Thoracic aorta (tissue), 2 donors: ENCODE data around the gene GCK. TPM values are rescaled to one million over a fixed set of nuclear protein-coding genes. Genes with fewer than 3 reads are reported as not detected.

Experiments
- ATAC-seq: fragments of 150-250 bp; one replicate; pipeline ENCODE4 v1.8.0; 2017; ENCODE audit warnings: low read depth; ENCODE audit not compliant: insufficient number of reproducible peaks, low FRiP score
- DNase-seq: peaks from one replicate; pipeline ENCODE4 v3.0.0-alpha.2; 2020; ENCODE audit warnings: low spot score
- H3K27ac ChIP-seq, 2 donors: fragments of 200-600 bp; sonication (generic); 1 replicate in 1 of 2; 2 replicates in 1 of 2; pipeline ENCODE4 v1.5.1; 2016; ENCODE audit warnings: mild to moderate bottlenecking in 2 of 2, moderate library complexity in 2 of 2
- H3K27me3 ChIP-seq: fragments of 200-600 bp; sonication (generic); replicated peaks from 2 replicates; pipeline ENCODE4 v1.6.0; 2016; ENCODE audit warnings: mild to moderate bottlenecking; ENCODE audit not compliant: insufficient read depth
- H3K36me3 ChIP-seq: fragments of 200-600 bp; sonication (generic); one replicate; pipeline ENCODE4 v1.5.1; 2016
- H3K4me1 ChIP-seq, 2 donors: fragments of 200-600 bp; sonication (generic); 1 replicate in 1 of 2; 2 replicates in 1 of 2; pipeline versions ENCODE4 v1.5.1 to v1.6.0; 2016; ENCODE audit warnings: low read depth in 2 of 2, mild to moderate bottlenecking in 1 of 2; ENCODE audit not compliant: control insufficient read depth in 1 of 2
- H3K4me3 ChIP-seq: fragments of 200-600 bp; sonication (generic); 2 replicates; pipeline ENCODE4 v1.5.1; 2016; ENCODE audit warnings: mild to moderate bottlenecking
- H3K9me3 ChIP-seq: fragments of 200-600 bp; sonication (generic); 2 replicates; pipeline ENCODE4 v1.5.1; 2016
- CTCF ChIP-seq: fragments of 200-600 bp; sonication (generic); IDR thresholded peaks from one replicate; pipeline ENCODE4 v1.5.1; 2019; ENCODE audit warnings: antibody characterized with exemption
- total RNA-seq, 2 donors: library from RNA; depleted of rRNA; stranded (reverse); fragments of >200 nt; gene quantifications; one replicate each; pipeline versions ENCODE4 v1.1.0 to v1.2.3, GENCODE V29; 2016

GCK gene
- total RNA-seq, 2 donors from 2014 or later = 1.6 to 2.3 TPM

GRCh38 chr7:44159824-44160630 is 29.2 kb downstream of the GCK start:
- Histone ChIP-seq H3K27ac (no peak overlapping the region), H3K4me1 (no peaks in the 10 kb centered on the region), H3K36me3 (no peaks in the 10 kb centered on the region), H3K4me3 (no peak overlapping the region), H3K27me3 (no peaks in the 10 kb centered on the region), H3K9me3 (no peaks in the 10 kb centered on the region)
- ATAC-seq = no peak
- TF ChIP-seq CTCF = no peak
- no peak for DNase-seq

GRCh38 chr7:44158873-44159631 is 30.2 kb downstream of the GCK start:
- Histone ChIP-seq H3K4me1 (no peaks in the 10 kb centered on the region), H3K36me3 (no peaks in the 10 kb centered on the region), H3K27me3 (no peaks in the 10 kb centered on the region), H3K9me3 (no peaks in the 10 kb centered on the region), H3K4me3 (no peak overlapping the region), H3K27ac (no peak overlapping the region)
- no peak for TF ChIP-seq CTCF
- no peak for ATAC-seq
- DNase-seq = no peak

DNA sequence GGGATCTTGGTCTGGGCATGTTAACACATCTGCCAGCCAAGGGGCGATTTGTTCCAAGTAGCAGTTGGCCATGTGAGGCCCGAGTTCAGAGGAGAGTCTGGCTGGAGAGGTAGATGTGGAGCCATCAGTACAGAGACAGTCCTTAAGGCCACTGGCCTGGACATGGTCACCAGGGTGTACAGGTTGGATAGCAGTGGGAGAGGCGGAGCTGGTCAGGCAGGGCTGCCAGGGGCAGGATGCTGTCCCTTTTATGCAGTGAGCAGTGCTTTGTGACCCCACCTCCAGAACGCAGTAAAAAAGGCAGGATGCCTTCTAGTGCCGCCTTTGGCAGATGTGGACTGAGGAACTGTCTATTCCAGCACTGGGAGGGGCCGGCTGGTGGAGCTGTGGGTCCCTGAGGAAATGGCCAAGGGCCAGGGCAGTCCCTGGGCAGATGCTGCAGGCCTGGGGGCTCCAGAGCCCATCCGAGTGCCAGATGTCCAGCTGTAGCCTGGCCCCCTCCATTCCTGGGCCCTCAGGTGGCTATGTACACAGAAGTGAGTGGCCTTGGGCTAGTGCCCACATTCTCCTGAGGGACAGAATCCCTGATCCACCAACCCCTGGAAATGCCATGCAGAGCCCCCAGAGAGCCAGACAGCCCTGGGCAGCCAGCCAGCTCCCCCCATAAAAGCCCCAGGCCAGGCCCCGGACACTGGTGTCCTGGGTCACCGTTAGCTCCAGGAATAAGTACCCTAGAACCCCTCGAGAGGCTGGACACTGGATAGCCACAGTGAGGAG is 31.0 kb downstream of the GCK start:
- Histone ChIP-seq H3K27me3 (no peaks in the 10 kb centered on the region), H3K36me3 (no peaks in the 10 kb centered on the region), H3K27ac (no peak overlapping the region), H3K4me1 (no peaks in the 10 kb centered on the region), H3K4me3 (no peak overlapping the region), H3K9me3 (no peaks in the 10 kb centered on the region)
- no peak for ATAC-seq
- DNase-seq = no peak
- TF ChIP-seq CTCF = no peak

DNA sequence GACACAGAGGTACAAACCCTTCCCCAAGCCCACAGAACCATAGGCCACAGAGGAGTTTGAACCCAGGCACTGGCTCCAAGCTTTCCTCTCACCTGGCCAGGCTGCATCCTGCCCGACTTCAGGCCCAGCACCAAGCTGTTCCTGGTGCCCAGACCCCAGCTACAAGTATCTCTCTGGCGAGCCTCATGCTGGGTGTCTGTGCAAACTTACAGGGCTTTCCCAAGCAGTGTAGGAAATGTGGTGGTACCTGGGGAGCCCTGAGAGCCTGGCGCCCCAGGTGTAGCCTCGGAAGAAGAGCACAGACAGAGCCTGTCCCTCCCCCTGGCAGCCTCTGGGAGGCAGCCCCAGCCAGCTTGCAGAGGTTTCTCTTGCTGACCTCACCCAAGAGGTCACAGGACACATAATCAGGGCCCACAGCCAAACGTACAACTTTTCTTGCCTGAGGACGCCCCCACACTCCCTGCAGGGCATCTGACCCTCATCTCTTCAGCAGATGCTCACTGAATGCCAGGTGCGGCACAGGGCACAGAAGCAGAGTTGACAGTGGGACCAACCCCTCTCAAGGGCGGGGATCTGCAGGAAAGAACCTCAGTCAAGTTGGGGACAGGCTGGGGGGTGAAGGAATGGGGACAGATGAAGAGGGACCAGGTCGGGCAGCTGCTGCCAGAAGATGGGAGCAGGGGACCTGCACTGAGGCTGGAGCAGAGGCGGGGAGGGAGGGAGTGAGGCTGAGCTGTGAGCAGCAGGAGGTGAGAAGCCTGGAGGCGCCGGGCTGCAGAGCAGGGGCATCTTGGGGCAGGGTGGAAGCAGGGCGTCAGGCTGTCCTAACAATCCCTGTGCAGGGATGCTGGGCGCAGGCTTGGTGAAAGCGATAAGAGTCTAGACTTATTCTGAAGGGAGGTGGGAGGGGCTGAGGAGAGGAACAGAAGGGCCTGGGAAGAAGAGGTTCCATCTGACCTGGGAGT is 31.8 kb downstream of the GCK start:
- Histone ChIP-seq H3K27me3 (no peaks in the 10 kb centered on the region), H3K36me3 (no peaks in the 10 kb centered on the region), H3K4me3 (no peak overlapping the region), H3K27ac (no peak overlapping the region), H3K4me1 (no peaks in the 10 kb centered on the region), H3K9me3 (no peaks in the 10 kb centered on the region)
- no peak for TF ChIP-seq CTCF
- ATAC-seq (no peak), DNase-seq (no peak)
